GM21367 (cell line): ENCODE data around the gene GPAT2.
"Not testable (repeated sequence)": the region's sequence is repeated elsewhere in the genome, so short reads cannot be mapped to it uniquely, and the experiment has no call there.

Source experiments
- ATAC-seq: cut with Tn5 transposase; IDR thresholded peaks from one replicate; pipeline ENCODE4 v1.9.1; 2021; ENCODE audit not compliant: unreplicated experiment

Gene GPAT2

GRCh38 chr2:96024336-96025193 lies 10.2 kb downstream of the GPAT2 start:
- no peak for ATAC-seq

GRCh38 chr2:96023701-96024100 lies 11.0 kb downstream of the GPAT2 start:
- not testable (repeated sequence) for ATAC-seq

GRCh38 chr2:96022701-96023447 lies 11.8 kb downstream of the GPAT2 start:
- not testable (repeated sequence) for ATAC-seq

- ATAC-seq, result not testable (repeated sequence)
Observed at GRCh38 chr2:96022126-96022525, 12.6 kb downstream of the GPAT2 start.

- not testable (repeated sequence) for ATAC-seq
Observed at GRCh38 chr2:96021142-96021541, 13.6 kb downstream of the GPAT2 start.

- not testable (repeated sequence) for ATAC-seq
Observed at GRCh38 chr2:96019909-96020590, 14.7 kb downstream of the GPAT2 start.

GRCh38 chr2:96016321-96016720 lies 18.4 kb downstream of the GPAT2 start:
- ATAC-seq, result not testable (repeated sequence)

- not testable (repeated sequence) for ATAC-seq
Observed at GRCh38 chr2:96012792-96013264, 21.9 kb downstream of the GPAT2 start.

GRCh38 chr2:96012086-96012791 lies 22.5 kb downstream of the GPAT2 start:
- not testable (repeated sequence) for ATAC-seq

GRCh38 chr2:96011129-96011455 lies 23.6 kb downstream of the GPAT2 start:
- not testable (repeated sequence) for ATAC-seq

- ATAC-seq, result peak; percentile 97
Observed at GRCh38 chr2:96010320-96011128, 24.2 kb downstream of the GPAT2 start.

GRCh38 chr2:96009833-96010232 lies 24.9 kb downstream of the GPAT2 start:
- not testable (repeated sequence) for ATAC-seq

- not testable (repeated sequence) for ATAC-seq
Observed at GRCh38 chr2:96008051-96008450, 26.7 kb downstream of the GPAT2 start.

GRCh38 chr2:96006248-96006647 lies 28.5 kb downstream of the GPAT2 start:
- ATAC-seq, result not testable (repeated sequence)

GRCh38 chr2:95992520-95993272 lies 42.0 kb downstream of the GPAT2 start:
- ATAC-seq, result peak; percentile 54

GRCh38 chr2:95992102-95992501 lies 42.6 kb downstream of the GPAT2 start:
- ATAC-seq, result peak; percentile 29

GRCh38 chr2:95991351-95992094 lies 43.2 kb downstream of the GPAT2 start, which contains the start of gene ANKRD36C:
TSS of gene ANKRD36C (minus strand) at chr2:95991824. CDS start at chr2:95991708, 116 bp downstream.
- ATAC-seq, result peak; percentile 89

- ATAC-seq, result not testable (repeated sequence)
Observed at GRCh38 chr2:95990884-95991283, 43.8 kb downstream of the GPAT2 start.
